Bronchial epithelial cell (primary cell): ENCODE results near the gene SPTBN1. TPM values are rescaled to one million over a fixed set of nuclear protein-coding genes. Genes with fewer than 3 reads are reported as not detected.

Source experiments
- DNase-seq: peaks from one replicate; pipeline ENCODE4 v3.0.0-alpha.2; 2010; ENCODE audit warnings: low read depth
- FAIRE-seq: peaks from 2 replicates; lab custom pipeline; 2011; peaks lifted over from hg19 to GRCh38; lab: Jason Lieb, UNC
- H3K27me3 ChIP-seq: 2 replicates; pipeline ENCODE4 v1.5.1; 2011; ENCODE audit warnings: low read length; ENCODE audit not compliant: control insufficient read depth, insufficient read depth
- H3K36me3 ChIP-seq: 2 replicates; pipeline ENCODE4 v1.5.1; 2011; ENCODE audit warnings: low read length; ENCODE audit not compliant: control insufficient read depth, insufficient read depth
- H3K4me3 ChIP-seq: 2 replicates; pipeline ENCODE4 v1.5.1; 2011; ENCODE audit warnings: mild to moderate bottlenecking, low read depth, low read length, control low read depth
- CTCF ChIP-seq: IDR thresholded peaks from 2 replicates; pipeline ENCODE4 v1.5.1; 2011; ENCODE audit warnings: mild to moderate bottlenecking, moderate library complexity, low read length, control low read depth, inconsistent platforms; ENCODE audit not compliant: insufficient read depth, severe bottlenecking
- total RNA-seq: library from RNA; depleted of rRNA; stranded (reverse); fragments of >200 nt; gene quantifications from 2 replicates; pipeline ENCODE4 v1.2.1, GENCODE V29; 2014

Gene SPTBN1
- total RNA-seq, 1 donor from 2014 or later: 339 TPM

GRCh38 chr2:54667266-54667639 is 211.1 kb downstream of the SPTBN1 start:
- no peaks in the 10 kb centered on the region for H3K27me3 ChIP-seq
- TF ChIP-seq CTCF: no peak
- FAIRE-seq (no peak), DNase-seq (no peak)
- peaks cover 32% of the 10 kb centered on the region for H3K36me3 ChIP-seq
- no peak overlapping the region for H3K4me3 ChIP-seq

GRCh38 chr2:54667726-54668650 is 211.9 kb downstream of the SPTBN1 start:
- no peak for FAIRE-seq
- no peak for TF ChIP-seq CTCF
- no peaks in the 10 kb centered on the region for H3K27me3 ChIP-seq

GRCh38 chr2:54668711-54669110 is 212.6 kb downstream of the SPTBN1 start:
- H3K36me3 ChIP-seq: peaks cover 24% of the 10 kb centered on the region
- FAIRE-seq: no peak
- TF ChIP-seq CTCF: no peak
- DNase-seq: no peak
- no peak overlapping the region for H3K4me3 ChIP-seq
- H3K27me3 ChIP-seq: no peaks in the 10 kb centered on the region

More at GRCh38 chr2:54667726-54668650, 211.9 kb downstream of the SPTBN1 start:
- H3K4me3 ChIP-seq: no peak overlapping the region
- H3K36me3 ChIP-seq: peaks cover 30% of the 10 kb centered on the region
- no peak for DNase-seq

GRCh38 chr2:54669677-54670484 is 213.8 kb downstream of the SPTBN1 start:
- Histone ChIP-seq H3K36me3 (peaks cover 19% of the 10 kb centered on the region), H3K27me3 (no peaks in the 10 kb centered on the region), H3K4me3 (no peak overlapping the region)
- no peak for TF ChIP-seq CTCF
- DNase-seq (peak; percentile 64), FAIRE-seq (no peak)

DNA sequence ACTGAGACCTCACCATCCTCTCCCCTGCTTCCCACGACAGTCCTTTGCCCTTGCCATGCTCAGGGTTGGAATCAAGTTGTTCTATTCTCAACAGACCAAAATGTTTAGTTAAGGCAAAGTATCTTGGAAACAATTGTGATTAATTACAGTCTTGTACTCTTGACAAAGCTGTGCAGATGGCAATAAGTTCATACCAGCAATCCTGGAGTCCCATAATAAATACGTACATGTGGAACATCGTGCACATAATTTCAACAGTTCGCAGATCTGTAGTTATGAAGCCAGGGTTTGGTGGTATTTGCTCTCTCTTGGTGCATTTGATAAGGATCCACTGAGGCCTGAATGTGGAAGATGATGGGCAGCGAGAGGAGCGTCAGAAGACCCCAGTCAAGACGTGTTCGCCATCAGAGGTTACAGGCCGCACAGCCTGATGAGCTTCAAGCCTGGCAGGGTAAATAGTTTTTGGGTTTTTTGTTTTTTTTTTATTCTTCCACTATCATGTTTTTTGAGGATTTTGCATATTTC is 214.4 kb downstream of the SPTBN1 start:
- no peak for FAIRE-seq
- Histone ChIP-seq H3K4me3 (no peak overlapping the region), H3K36me3 (peaks cover 19% of the 10 kb centered on the region), H3K27me3 (no peaks in the 10 kb centered on the region)
- no peak for TF ChIP-seq CTCF
- DNase-seq: no peak
